Activated CD4-positive, CD25-positive, alpha-beta regulatory T cell (primary cell): ENCODE data around the gene FAM47E.

Source experiments
- DNase-seq, 4 experiments: peaks; one replicate each; lab custom pipeline; 2025; lab: John Stamatoyannopoulos, UW

The FAM47E gene

DNA sequence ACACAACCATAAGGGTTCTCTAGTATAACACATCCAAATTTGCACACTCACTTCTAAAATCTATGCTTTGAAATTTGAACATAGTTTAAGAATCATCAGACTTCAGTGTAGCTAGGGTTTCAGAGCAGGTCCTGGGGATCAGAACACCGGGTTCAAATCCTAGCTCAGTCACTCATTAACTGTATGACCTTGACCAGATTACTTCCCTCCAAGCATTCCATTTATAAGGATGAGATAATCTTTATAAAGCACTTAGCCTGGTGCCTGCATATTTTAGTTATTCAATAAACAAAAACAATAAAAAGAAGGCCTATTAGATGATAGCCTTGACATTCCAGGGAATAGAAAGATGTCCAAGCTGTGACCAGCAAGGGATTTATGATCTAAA, 50.2 kb downstream of the FAM47E start:
- DNase-seq = no peak

DNA sequence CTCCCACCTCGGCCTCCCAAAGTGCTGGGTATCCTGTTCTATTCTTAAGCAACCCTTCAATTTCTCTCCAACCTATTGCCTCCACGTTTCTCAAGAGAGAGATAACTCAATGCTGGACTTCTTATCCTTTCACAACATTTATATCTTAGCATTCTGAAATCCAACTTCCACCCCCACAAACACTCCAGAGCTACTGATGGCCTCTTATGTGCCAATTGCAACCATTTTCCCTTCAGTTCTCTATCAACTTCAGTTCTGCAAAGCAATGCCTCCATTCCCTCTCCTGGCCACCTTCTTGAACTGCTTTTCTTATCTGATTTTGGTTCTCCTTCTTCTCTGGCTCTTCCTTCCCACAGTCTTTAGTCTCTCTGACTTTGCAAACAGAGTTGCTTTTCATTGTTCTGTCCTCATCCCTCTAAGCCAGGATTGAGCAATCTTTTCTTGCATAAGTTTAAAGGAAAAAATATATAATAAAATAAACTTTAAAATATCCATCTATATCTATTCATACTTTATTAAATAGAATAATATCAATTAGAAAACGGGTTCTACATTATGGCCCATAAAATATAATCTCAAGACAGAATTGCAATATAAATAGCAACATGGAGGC, 51.4 kb downstream of the FAM47E start:
- DNase-seq = no peak

DNA sequence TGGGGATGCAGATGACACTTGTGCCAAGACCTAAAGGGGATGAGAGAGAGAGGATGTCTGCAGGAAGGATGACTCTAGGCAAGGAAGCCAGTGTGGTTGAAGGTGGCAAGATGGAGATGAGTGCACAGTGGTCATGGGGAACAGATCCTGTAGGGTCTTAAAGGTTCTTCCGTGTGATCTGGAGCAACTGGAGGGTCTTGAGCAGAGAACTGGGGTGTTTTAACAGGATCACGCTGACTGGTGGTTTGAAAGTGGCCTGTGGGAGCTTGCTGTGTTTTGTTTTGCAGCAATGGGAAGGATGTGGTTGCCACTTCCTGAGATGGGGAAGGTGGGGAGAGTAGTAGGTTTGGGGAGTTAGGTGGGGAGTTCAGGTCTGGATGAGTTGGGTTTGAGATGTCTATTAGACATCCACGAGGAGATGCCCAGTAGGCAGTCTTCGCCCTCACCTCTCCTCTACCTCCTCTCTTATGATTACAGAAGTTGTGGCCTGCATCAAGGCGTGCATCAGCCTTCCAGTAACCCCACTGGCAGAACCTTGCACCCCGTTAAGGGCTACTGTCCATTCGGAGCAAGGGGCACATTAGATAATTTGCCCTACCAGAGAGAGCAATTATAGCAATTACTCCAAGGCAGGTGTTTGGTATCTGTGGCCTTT, 53.6 kb downstream of the FAM47E start:
- DNase-seq = no peak

DNA sequence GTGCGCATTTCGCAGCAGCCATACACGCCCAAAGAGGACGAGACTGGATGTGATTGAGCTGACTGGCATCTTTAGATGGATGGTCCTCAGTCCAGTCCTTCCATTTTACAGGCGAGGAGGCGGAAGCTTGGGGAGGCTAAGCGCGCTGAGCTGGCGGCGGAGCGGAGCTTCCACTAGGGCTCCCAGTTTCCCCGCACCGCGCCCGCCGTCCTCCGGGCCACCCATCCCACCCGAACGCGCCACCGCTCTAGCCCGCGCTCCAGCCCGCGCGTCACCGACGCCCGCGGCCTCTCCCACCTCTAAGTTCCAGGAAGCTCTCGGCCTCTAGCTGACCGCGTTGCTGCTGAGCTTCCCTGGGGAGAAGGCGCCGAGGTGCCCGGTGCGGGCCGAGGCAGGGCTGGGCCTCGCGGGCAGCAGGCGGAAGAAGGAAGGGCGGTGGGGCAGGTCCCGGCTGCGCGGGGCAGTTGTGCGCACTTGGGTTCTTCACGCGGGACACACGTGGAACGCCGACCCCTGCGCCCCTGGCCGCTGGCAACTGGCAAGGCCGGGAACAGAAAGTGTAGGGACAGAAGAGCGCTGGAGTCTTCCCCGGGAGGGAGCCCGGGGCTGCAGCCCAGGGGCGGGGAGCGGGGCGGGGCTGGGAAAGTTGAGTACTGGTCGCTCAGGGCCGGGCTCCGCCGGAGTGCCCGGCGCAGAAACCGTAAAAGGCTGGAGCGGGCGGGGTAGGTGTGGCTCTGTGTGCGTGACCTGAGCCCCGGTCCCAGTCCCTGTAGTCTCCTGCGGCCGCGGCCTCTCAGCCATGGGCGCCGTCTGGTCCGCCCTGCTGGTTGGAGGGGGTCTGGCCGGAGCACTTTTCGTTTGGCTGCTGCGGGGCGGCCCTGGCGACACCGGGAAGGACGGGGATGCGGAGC, 54.7 kb downstream of the FAM47E start, which contains the start of gene STBD1:
Gene STBD1 (plus strand): TSS at position 763 of the 911 bp plus-strand sequence. CDS start 37 bp downstream, at position 800.
- DNase-seq = peak in 1 of 4 experiments; percentile 5

DNA sequence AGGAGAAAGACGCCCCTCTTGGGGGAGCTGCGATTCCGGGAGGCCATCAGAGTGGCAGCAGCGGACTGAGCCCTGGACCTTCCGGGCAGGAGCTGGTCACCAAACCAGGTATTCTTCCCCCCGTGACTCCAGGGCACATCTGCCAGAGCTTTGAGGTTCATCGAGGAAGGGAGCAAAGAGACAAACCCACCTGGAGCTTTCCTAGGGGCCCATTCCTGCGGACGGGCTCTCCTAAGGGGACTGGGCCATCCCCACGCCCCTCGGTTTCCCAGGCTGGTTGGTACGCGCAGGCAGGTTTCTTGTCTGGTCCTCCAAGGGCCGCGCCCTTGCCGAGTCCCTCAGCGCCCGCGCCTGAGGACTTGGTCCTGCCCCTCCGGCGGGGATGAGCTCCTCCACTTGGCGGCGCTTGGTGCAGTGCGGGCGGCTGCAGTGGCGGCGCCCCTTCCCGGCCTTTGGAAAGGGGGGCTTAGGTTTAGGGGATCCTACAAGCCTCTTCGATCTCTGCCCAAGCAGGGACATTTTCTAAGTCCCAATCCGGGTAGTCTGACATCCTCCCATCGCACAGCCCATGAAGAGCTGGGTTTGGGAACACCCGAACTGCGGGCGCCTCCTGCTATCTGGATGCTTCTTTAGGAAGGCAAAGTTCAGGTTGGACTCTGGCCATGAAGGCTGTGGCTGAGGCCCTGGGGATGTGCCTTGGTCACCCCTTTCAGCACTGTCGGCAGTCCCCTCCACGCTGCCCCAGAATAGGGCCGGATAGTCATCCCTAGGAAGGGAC, 55.5 kb downstream of the FAM47E start:
- DNase-seq = no peak

DNA sequence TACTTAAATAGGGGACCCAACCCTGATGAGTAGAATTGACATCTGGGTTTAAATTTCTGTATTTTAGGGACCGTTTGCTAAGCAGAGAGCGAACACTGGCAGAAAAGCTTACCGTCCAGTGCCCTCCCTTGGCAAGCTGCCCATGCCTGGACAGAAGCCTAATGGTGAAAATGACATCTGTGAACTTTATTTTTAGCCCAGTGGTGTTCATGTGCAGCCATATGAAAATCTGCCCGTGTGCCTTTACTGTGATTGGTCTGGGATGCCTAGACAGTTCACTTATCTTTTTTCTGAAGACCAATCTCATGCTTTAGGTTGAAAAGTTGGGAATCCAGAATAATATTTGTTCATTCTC, 56.1 kb downstream of the FAM47E start:
- no peak for DNase-seq

DNA sequence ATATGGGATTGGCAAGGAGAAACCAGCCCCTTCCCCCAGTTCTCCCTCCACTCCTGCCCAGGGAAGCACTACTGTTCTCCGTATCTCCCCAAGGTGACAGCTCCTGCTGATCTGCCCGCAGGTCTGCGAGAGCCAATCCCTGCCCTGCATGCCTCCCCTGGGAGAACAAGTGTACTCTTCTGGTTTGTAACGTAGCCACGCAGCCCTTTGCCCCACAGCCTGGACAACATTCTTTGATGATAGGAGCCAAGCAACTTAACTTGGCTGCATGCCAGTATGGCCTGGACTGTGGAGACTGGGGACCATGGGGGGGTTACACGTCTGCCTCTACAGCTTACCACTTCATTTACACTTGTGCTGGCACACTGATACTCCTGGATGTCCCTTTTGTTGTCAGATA, 57.0 kb downstream of the FAM47E start:
- no peak for DNase-seq

DNA sequence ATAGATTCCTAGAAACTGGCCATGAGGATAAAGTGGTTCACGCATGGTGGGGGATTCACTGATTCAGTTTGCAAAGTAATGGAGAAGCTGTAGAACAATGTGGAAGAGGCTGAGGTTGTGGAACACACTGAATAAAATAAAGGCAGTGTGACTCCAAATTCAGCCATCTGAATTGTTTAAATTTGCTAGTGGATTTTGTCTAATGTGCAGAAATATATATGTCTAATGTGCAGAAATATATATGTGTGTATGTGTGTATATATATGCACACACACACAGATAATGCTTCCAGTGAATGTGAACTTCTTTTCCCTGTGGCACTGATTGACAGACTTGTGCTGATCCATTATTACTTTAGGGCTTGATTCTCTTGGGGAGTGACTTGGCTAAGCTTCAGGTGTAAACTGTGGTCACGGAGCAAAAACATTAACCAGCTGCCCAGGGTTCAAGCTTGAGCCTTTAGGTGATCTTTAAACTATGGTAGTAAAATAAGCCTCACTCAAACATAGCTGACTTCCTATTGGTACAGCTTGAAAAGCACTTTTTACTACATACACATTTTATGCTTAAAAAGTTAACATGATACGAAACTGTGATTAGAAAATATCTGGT, 58.5 kb downstream of the FAM47E start:
- no peak for DNase-seq

DNA sequence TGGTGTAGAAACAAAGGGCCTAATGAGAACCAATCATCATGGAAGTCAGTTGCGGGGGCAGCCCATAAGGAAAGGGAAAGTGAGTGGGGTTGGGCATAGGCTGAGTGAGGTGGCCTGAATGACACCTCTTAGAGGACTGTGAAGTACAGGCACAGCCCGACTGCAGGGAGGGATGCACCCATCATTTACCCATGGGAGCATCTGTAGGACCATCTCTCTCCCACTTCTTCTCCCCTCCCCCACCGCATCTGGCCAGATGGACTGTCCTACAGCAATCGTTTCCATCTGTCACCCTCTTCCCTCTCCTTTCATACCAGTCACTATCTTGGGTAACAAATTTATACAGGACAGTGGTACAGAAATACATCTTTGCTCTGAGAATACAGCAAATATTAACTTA, 59.2 kb downstream of the FAM47E start:
- no peak for DNase-seq

DNA sequence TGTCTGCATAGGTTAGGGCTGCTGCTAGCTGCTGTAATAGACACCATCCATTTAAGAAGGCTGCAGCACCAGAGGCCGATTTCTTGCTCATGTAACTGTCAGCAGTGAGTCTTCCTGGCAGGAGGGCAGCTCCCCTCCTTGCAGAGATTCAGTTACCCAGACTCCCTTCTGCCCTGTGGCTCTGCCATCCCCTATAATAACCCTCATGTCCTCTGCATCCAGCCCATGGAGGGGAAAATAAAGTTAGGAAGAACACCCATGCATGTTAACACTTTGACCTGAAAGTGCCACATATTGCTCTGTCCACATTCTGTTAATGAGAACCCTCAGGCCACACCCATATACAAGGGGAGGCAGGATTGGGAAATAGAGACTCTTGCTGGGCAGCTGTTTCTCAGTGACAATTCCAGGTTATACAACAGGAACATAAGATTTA, 60.4 kb downstream of the FAM47E start:
- DNase-seq = no peak

DNA sequence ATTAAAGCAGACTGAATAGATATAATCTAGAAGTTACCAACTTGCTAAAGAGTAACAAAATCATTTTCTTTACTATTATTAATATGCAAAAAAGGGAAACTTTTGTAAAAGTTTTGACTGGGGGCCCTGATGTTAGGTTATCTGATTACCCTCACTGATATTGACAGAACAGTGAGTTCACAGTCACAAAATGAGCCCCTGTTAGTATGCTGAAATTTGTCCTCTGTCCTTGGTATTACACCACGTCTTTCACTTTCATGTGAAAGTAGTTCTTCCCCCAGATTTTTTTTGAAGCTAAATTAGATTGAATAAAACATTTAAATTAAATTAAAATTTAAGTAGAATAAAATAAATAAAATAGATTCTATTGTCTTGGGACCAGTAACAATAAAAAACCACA, 60.9 kb downstream of the FAM47E start:
- DNase-seq = no peak

DNA sequence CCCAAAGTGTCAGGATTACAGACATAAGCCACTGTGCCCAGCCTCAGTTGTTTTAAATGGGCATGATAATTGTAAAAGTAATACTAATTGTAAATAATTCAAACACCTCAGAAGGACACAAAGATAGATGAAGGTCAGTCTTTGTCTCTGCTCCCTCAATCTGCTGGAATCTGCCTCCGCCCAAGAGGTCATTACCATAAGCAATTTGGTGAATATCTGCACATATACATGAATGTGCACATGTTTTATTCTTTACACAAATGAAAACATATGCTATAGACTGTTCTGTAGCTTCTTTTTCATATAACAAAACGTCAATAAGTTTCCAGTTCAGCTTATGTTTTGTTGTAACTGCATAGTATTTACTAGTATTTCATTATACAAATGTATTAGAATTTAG, 62.0 kb downstream of the FAM47E start:
- DNase-seq = no peak

DNA sequence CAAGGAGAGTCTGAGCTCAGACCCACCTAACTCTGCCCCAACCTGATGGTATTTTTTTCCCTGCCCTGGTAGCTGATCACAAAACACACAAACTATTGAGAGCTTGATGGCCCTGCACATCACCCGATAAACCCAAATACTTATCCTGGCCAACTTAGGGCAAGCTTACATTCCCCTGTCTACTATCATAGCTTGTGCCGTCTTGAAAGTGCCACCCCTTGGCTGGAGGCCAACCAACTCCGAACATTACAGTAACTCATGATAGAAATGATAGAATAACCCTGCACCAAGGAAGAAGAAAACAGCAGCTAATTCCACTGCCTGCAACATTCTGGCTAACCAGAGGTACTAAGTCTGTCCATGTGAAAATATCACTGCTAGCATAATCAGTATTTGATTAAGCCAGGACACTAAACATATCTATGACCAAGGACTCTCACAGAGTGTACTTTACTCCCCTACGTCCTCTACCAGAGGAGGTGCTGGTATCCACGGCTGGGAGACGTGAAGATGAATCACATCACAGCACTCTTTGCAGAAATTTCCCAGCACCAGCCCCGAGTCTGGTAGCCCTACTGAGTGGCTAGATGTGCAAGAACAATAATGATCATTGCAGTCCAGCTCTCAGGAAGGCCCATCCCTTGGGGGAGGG, 63.9 kb downstream of the FAM47E start:
- DNase-seq = no peak

DNA sequence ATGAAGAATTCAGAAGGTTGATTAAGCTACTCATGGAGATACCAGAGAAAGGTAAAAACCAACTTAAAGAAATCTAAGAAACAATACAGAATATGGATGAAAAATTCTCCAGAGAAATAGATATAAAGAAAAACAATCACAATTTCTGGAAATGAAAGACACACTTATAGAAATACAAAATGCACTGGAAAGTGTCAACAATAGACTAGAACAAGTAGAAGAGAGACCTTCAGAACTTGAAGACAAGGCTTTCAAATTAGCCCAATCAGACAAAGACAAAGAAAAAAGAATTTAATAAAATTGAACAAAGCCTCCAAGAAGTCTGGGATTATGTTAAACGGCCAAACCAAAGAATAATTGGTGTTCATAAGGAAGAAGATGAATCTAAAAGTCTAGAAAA, 64.6 kb downstream of the FAM47E start:
- DNase-seq = no peak

DNA sequence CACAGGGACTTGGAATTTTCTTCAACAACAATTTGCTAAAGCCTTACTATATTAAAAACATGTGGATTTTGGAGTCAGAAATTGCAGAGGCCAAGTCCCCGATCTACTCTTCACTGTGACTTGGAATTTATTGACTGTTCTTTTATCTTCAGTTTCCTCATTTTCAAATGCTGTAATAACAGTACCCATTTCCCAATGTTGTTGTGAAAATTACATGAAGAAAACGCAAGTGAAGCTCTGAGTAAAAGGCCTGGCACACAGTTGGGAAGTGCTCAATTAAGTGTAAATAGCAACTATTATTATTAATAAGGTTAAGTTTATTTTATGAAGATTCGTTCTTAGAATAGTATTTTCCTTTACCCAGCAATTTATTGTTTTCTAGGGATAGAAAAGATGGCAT, 70.7 kb downstream of the FAM47E start:
- DNase-seq = no peak

DNA sequence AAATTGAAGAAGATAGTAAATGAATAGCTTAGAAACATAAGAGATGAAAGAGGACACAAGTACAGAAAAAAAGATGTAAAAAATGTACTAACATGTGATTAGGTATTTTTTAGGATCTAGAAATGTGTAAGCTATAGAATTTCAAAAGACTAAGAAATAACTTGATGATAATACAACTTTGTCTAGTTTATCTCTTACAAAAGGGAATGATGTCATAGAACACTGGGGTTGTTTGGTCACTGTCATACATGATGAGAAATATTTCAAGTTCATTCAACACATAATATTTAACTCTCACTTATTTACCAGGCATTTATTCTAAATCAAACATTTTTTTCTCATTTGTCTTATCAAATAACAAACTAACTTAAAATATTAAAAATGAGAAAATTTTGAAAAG, 73.6 kb downstream of the FAM47E start:
- no peak for DNase-seq

DNA sequence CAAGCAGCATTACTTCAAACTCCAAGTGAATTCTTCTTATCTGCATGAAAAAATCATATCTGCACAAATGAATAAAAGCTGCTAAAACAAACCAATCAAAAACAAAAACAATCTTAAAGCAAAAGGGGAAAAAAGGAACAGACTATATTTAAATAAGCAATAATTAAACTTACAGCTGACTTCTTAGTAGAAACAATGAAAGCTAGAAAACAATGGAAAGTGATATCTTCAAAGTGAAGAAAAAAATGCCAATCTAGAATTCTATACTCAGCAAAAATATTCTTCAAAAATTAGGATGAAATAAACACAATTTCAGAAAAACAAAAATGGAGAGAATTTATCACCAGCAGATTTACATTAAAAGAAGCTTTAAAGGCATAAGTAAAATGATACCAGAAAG, 75.0 kb downstream of the FAM47E start:
- no peak for DNase-seq
